ENCODE data around the gene POPDC2.

GRCh38 chr3:119683421-119683820, 23.0 kb upstream of the POPDC2 start:
- TF ChIP-seq FOXM1 (IDR thresholded peaks at IDR 0.05; ENCODE audit: borderline replicate concordance, low read depth) (no peak), MAX (IDR thresholded peaks at IDR 0.05) (no peak), EP300 (IDR thresholded peaks at IDR 0.05; ENCODE audit: borderline replicate concordance) (no peak), EGR1 (IDR thresholded peaks at IDR 0.05) (no peak), RAD21 (IDR thresholded peaks at IDR 0.05; ENCODE audit: low read depth) (no peak), CEBPB (IDR thresholded peaks at IDR 0.05) (no peak), YY1 (IDR thresholded peaks at IDR 0.05; ENCODE audit: low read depth) (no peak), TEAD4 (IDR thresholded peaks at IDR 0.05) (no peak), TAF1 (IDR thresholded peaks at IDR 0.05; ENCODE audit: low read depth) (no peak)
- TF ChIP-seq, protein P1, sequence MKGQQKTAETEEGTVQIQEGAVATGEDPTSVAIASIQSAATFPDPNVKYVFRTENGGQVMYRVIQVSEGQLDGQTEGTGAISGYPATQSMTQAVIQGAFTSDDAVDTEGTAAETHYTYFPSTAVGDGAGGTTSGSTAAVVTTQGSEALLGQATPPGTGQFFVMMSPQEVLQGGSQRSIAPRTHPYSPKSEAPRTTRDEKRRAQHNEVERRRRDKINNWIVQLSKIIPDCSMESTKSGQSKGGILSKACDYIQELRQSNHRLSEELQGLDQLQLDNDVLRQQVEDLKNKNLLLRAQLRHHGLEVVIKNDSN (IDR thresholded peaks at IDR 0.05), result no peak
- TF ChIP-seq, protein P2, sequence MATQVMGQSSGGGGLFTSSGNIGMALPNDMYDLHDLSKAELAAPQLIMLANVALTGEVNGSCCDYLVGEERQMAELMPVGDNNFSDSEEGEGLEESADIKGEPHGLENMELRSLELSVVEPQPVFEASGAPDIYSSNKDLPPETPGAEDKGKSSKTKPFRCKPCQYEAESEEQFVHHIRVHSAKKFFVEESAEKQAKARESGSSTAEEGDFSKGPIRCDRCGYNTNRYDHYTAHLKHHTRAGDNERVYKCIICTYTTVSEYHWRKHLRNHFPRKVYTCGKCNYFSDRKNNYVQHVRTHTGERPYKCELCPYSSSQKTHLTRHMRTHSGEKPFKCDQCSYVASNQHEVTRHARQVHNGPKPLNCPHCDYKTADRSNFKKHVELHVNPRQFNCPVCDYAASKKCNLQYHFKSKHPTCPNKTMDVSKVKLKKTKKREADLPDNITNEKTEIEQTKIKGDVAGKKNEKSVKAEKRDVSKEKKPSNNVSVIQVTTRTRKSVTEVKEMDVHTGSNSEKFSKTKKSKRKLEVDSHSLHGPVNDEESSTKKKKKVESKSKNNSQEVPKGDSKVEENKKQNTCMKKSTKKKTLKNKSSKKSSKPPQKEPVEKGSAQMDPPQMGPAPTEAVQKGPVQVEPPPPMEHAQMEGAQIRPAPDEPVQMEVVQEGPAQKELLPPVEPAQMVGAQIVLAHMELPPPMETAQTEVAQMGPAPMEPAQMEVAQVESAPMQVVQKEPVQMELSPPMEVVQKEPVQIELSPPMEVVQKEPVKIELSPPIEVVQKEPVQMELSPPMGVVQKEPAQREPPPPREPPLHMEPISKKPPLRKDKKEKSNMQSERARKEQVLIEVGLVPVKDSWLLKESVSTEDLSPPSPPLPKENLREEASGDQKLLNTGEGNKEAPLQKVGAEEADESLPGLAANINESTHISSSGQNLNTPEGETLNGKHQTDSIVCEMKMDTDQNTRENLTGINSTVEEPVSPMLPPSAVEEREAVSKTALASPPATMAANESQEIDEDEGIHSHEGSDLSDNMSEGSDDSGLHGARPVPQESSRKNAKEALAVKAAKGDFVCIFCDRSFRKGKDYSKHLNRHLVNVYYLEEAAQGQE (IDR thresholded peaks at IDR 0.05; ENCODE audit: low read depth), result no peak
